GM12875 (cell line): Measurements from ENCODE around the gene CEP63.
"Not testable (repeated sequence)": the region's sequence is repeated elsewhere in the genome, so short reads cannot be mapped to it uniquely, and the experiment has no call there.

Experiments used
- H3K4me3 ChIP-seq: one replicate; pipeline ENCODE4 v1.5.1; 2011; ENCODE audit warnings: low read depth, low read length, control low read depth
- CTCF ChIP-seq: IDR thresholded peaks from 2 replicates; pipeline ENCODE4 v1.5.1; 2011; ENCODE audit warnings: low read depth, mild to moderate bottlenecking, control low read depth, inconsistent platforms, low read length, moderate library complexity, borderline replicate concordance; ENCODE audit not compliant: insufficient read depth

Gene CEP63

GRCh38 chr3:134592806-134593205 is 106.9 kb downstream of the CEP63 start:
- H3K4me3 ChIP-seq = no peak overlapping the region
- TF ChIP-seq CTCF = no peak

GRCh38 chr3:134594331-134594741 is 108.5 kb downstream of the CEP63 start:
- TF ChIP-seq CTCF = no peak
- no peak overlapping the region for H3K4me3 ChIP-seq

DNA sequence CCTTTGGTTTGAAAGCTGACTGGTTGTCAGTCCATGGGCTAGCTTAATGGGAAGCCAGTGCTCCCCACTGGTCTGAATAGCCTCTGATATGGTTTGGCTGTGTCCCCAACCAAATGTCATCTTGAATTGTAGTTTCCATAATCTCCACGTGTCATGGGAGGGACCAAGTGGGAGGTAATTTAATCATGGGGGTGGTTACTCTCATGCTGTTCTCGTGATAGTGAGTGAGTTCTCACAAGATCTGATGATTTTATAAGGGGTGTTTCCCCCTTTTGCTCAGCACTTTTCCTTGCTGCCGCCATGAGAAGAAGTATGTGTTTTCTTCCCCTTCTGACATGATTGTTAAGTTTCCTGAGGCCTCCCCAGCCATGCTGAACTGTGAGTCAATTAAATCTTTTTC is 109.1 kb downstream of the CEP63 start:
- not testable (repeated sequence) for H3K4me3 ChIP-seq

DNA sequence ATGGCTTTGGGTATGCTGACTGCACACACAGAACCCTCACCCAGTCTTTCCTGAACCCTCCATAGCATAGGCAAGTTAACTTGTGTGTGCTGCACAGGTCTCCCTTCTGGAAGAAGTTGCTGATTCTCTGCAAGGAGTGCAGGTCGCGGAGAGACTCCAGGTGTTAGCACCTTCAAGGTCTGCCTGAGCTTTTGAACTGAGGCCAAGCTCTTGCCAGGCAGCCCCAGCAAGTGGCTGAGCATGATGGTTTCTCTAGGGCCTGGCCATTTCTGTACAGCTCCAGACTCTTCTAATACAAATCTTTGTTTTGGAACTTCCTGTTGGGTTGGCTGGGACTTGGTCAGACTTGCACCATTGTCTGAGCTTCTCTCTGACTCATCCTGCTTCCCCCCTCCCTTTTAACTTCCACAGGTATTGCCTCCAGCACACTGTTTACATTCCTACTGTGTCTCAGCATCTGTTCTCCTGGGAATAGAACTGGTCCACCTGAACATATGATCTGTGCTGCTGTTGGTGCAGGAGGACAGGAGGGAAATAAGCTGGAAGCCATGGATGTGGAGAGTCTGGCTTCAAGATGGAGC is 111.6 kb downstream of the CEP63 start:
- H3K4me3 ChIP-seq = no peak overlapping the region
- TF ChIP-seq CTCF = no peak

DNA sequence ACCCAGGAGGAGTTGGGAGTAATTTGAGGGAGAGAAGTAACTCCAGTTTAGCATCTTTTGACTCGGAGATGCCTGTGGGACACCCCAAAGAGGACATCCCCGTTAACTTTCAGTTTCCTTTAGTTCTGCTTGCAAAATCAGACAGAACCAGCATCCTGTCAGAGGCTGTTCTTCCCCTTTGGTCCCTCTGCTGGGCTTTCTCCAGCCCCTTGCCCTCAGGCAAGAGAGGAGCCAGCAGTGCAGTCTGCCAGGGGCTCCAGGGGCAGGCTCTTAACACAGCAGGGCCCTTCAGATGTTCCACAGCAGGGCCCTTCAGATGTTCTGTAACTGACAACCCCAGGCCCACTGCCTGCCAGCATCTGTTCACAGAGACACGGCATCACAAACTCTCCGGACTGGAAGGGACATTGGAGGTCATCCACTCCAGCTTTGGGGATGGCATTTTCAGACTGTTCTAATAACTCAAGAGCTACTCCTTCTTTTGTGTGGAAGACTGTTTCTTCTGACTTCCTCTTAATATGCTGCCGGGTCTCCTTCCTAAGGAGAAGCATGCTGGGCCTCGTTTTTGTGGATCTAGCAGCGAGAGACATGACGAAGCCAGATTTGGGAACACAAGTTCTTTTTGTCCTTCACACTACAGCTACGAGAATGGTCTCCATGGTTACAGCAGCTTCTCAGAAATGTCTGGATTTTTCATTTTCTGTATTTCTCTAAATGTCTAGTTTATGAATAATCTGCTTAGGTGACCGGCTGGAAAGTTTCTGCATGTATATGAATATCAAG is 113.1 kb downstream of the CEP63 start:
- no peak for TF ChIP-seq CTCF
- H3K4me3 ChIP-seq = no peak overlapping the region

DNA sequence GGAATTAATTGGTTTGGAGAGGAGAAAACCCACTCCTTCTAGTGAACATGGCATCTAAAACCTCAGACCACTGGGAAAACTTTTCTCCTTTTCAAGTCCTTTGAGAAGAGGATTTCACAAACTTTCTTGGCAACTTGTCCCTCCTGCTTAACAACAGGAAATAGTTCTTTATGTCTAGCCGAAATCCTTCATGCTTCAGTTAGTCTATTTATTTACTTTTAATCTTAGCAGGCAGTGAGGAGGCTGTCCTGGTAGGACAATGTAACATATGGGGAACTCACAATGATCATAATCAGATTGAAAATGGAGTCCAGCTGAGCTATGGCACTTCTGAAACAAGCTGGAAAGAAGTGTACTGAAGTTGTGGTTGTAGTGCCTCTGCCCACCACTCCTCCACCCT is 114.3 kb downstream of the CEP63 start:
- no peak overlapping the region for H3K4me3 ChIP-seq
- no peak for TF ChIP-seq CTCF

GRCh38 chr3:134600685-134601463 is 115.0 kb downstream of the CEP63 start:
- no peak overlapping the region for H3K4me3 ChIP-seq
- peak; percentile 93 for TF ChIP-seq CTCF
